Ascending aorta (tissue), 2 donors: ENCODE data around the gene SLC16A2. TPM values are rescaled to one million over a fixed set of nuclear protein-coding genes. Genes with fewer than 3 reads are reported as not detected.

Source experiments
- DNase-seq, 2 donors: peaks; one replicate each; pipeline ENCODE4 v3.0.0-alpha.2; 2019; ENCODE audit warnings: low spot score in 2 of 2
- H3K27ac ChIP-seq, 2 donors: fragments of 200-600 bp; sonication (generic); one replicate each; pipeline ENCODE4 v1.5.1; 2016 to 2017; ENCODE audit warnings: mild to moderate bottlenecking in 1 of 2
- H3K27me3 ChIP-seq: fragments of 200-600 bp; sonication (generic); one replicate; pipeline ENCODE4 v1.5.1; 2017
- H3K36me3 ChIP-seq, 2 donors: fragments of 200-600 bp; sonication (generic); one replicate each; pipeline ENCODE4 v1.5.1; 2016
- H3K4me1 ChIP-seq, 2 donors: fragments of 200-600 bp; sonication (generic); one replicate each; pipeline ENCODE4 v1.5.1; 2016 to 2017; ENCODE audit warnings: mild to moderate bottlenecking in 1 of 2
- H3K4me3 ChIP-seq, 2 donors: fragments of 200-600 bp; sonication (generic); one replicate each; pipeline ENCODE4 v1.5.1; 2016 to 2017; ENCODE audit warnings: mild to moderate bottlenecking in 1 of 2
- H3K9me3 ChIP-seq, 2 donors: fragments of 200-600 bp; sonication (generic); one replicate each; pipeline ENCODE4 v1.5.1; 2016
- intact Hi-C: fragments of 100-400 bp; cut with DNase I; formaldehyde crosslinking; loops from one replicate; pipeline ENCODE4 v1.15.1; 2023
- total RNA-seq: library from RNA; depleted of rRNA; stranded (reverse); fragments of >200 nt; gene quantifications from one replicate; pipeline ENCODE4 v1.1.0, GENCODE V29; 2016
- TF ChIP-seq, protein P1 (sequence below), 3 experiments: fragments of 200-600 bp in 2 of 3; fragments of 450-650 bp in 1 of 3; sonication (generic) in 2 of 3; IDR thresholded peaks; one replicate each; pipeline ENCODE4 v1.5.1; 2016 to 2019; ENCODE audit warnings: antibody characterized with exemption in 3 of 3, mild to moderate bottlenecking in 1 of 3, moderate library complexity in 1 of 3

SLC16A2 gene
- total RNA-seq, 1 donor from 2014 or later, result 10.7 TPM

DNA sequence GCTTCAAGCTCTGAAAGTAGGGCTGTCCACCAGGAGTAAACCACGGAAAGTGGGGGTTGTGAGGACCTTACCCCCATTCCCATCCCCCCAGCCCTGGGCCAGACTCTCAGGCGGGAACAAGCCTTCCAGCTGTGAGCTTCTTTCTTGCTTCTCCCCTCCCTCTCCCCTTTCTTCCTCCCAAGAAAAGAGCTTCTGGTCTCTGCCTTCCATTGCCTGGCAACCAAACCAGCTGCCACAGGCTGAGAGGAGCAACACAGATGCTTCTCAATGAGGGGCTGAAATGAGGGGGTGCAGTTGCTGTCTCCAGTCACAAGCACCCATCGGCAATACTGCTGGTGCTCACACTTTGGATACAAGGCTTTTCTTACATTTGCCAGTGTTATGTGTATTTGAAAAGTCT, 72.5 kb downstream of the SLC16A2 start:
- Histone ChIP-seq H3K4me3 (no peak overlapping the region), H3K27me3 (no peaks in the 10 kb centered on the region), H3K4me1 (no peaks in the 10 kb centered on the region), H3K27ac (no peak overlapping the region), H3K9me3 (no peaks in the 10 kb centered on the region), H3K36me3 (no peaks in the 10 kb centered on the region)
- TF ChIP-seq, protein P1, sequence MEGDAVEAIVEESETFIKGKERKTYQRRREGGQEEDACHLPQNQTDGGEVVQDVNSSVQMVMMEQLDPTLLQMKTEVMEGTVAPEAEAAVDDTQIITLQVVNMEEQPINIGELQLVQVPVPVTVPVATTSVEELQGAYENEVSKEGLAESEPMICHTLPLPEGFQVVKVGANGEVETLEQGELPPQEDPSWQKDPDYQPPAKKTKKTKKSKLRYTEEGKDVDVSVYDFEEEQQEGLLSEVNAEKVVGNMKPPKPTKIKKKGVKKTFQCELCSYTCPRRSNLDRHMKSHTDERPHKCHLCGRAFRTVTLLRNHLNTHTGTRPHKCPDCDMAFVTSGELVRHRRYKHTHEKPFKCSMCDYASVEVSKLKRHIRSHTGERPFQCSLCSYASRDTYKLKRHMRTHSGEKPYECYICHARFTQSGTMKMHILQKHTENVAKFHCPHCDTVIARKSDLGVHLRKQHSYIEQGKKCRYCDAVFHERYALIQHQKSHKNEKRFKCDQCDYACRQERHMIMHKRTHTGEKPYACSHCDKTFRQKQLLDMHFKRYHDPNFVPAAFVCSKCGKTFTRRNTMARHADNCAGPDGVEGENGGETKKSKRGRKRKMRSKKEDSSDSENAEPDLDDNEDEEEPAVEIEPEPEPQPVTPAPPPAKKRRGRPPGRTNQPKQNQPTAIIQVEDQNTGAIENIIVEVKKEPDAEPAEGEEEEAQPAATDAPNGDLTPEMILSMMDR (IDR thresholded peaks at IDR 0.05), result no peak
- intact Hi-C loops, result no loop called here
- no peak for DNase-seq

GRCh38 chrX:74498924-74499323, 77.6 kb downstream of the SLC16A2 start:
- intact Hi-C loops, result no loop called here
- Histone ChIP-seq H3K4me1 (no peaks in the 10 kb centered on the region), H3K27ac (no peak overlapping the region), H3K9me3 (no peaks in the 10 kb centered on the region), H3K4me3 (no peak overlapping the region), H3K27me3 (no peaks in the 10 kb centered on the region), H3K36me3 (no peaks in the 10 kb centered on the region)
- TF ChIP-seq, protein P1 (IDR thresholded peaks at IDR 0.05), result no peak
- no peak for DNase-seq

- intact Hi-C loops, result no loop called here
- H3K4me1 ChIP-seq, result no peaks in the 10 kb centered on the region
- TF ChIP-seq, protein P1 (IDR thresholded peaks at IDR 0.05), result no peak
- no peaks in the 10 kb centered on the region for H3K36me3 ChIP-seq
- H3K9me3 ChIP-seq, result no peaks in the 10 kb centered on the region
- H3K4me3 ChIP-seq, result no peak overlapping the region
- no peak for DNase-seq
- no peaks in the 10 kb centered on the region for H3K27me3 ChIP-seq
- no peak overlapping the region for H3K27ac ChIP-seq
Measured at GRCh38 chrX:74500067-74500466, 78.8 kb downstream of the SLC16A2 start.

- no peak for DNase-seq
- Histone ChIP-seq H3K4me3 (no peak overlapping the region), H3K36me3 (no peaks in the 10 kb centered on the region), H3K4me1 (no peaks in the 10 kb centered on the region), H3K27ac (no peak overlapping the region), H3K27me3 (no peaks in the 10 kb centered on the region), H3K9me3 (no peaks in the 10 kb centered on the region)
- intact Hi-C loops, result no loop called here
- TF ChIP-seq, protein P1 (IDR thresholded peaks at IDR 0.05), result no peak
Measured at GRCh38 chrX:74500555-74500954, 79.3 kb downstream of the SLC16A2 start.

DNA sequence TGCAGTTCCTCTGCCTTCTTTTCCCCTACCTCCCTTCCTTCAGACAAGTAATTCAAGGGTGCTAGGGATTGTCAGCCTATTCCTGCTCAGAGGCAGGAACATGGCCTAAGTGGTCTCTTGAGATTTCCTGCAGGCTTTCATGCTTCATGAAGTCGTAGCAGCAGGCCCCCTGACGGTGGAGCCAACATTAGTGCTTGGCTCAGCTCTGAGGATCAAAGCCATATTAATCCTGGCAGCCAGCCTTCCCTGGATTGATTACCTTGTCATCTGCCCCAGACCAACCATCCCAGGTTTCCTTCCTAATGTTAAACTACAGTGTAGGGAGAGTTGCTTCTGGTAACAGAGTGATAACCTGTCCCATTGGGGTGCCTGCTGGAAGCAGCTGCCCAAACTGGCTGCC, 84.1 kb downstream of the SLC16A2 start:
- no peaks in the 10 kb centered on the region for H3K9me3 ChIP-seq
- no peaks in the 10 kb centered on the region for H3K27me3 ChIP-seq
- no peak overlapping the region for H3K4me3 ChIP-seq
- no peak overlapping the region for H3K27ac ChIP-seq
- DNase-seq, result no peak
- no peaks in the 10 kb centered on the region for H3K4me1 ChIP-seq
- intact Hi-C loops, result no loop called here
- H3K36me3 ChIP-seq, result no peaks in the 10 kb centered on the region
- TF ChIP-seq, protein P1 (IDR thresholded peaks at IDR 0.05), result no peak
